Ammon's horn (tissue), 1 donor: ENCODE data around the gene SPAG16.
A peak's percentile ranks its signal among the peaks of the same experiment; 100 is the strongest.
"Not testable (repeated sequence)": the region's sequence is repeated elsewhere in the genome, so short reads cannot be mapped to it uniquely, and the experiment has no call there.

ENCODE experiments used
- DNase-seq: peaks from one replicate; pipeline ENCODE4 v3.0.0-alpha.2; 2016; ENCODE audit warnings: low spot score

The SPAG16 gene

DNA sequence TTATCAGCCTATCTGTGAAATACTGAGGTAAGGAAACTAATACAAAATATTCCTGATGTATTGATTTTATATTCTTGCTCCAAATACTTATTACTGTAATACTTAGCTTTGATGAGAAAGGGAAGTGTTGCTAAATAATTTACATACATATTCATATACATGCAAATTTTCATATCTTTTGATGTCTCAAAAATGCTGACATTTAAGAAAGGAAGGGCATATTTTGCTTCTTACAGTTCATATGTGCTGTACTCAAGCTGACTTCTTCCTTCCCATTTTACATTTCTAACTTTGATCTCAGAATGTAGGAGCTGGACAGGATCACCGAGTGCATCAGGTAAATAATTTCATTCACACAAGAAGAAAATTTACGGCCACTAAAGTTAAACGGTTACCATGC lies 727.4 kb downstream of the SPAG16 start:
- DNase-seq = no peak

DNA sequence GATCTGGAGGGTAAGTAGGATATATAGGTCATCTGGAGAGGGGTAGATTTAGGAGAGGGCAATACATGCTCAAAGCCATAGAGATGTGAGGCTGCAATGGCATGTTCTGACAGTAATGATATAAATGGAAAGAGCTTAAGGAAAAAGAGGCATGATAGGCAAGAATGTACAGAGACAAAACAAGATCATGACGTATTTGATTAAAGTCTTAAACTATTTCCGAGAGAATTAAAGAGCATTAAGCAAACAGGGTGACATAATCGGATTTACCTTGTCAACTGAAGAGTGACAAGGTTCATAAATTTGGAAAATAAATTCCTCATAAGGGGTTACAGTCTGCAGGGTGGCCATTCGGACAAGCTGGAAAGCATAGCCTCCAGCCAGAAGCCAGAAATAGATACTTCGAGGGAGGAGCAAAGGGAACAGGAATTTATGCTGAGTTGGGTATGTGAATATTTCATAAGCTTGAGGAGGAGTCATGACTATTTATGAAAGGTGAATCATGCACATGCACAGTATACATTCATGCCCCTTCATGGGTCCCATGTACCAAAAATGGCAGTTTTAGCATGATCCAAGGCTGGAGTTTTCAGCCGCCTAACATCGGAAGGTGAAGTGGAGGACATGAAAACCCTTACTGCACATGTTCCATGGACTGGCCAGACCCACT lies 730.4 kb downstream of the SPAG16 start:
- DNase-seq = no peak

DNA sequence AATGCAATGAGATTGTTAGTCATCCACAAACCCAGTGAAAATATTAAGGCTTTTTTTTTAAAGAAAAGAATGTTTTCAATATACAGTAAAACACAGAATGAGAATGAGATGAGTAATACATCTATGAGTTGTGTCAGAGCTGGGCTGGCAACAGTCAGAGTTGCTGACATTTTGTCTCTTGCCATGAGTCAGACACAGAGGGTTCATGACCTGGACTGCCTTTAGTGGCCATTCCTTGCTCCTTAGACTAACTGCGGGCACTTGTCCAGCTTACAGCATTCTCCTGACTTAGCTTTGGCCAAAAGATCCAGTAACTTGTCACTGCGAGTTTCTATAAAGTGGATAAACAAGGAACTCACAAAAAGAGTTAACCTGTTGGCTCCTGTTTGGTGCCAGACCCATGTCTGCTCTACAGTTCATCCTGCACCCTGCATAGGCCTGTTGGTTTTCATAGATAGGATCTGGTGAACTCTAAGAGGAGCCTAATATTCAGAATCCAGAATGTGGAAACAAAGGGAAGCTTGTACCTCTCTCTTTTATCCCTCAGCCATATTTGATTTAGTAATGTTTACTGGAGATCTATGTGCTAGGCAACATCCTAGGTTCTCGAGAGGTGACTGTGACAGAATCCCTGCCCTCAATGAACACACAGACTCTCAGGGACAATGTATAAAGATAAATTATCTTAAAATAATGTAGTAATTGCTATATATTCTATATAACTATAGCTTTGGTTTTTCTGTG lies 735.1 kb downstream of the SPAG16 start:
- no peak for DNase-seq

DNA sequence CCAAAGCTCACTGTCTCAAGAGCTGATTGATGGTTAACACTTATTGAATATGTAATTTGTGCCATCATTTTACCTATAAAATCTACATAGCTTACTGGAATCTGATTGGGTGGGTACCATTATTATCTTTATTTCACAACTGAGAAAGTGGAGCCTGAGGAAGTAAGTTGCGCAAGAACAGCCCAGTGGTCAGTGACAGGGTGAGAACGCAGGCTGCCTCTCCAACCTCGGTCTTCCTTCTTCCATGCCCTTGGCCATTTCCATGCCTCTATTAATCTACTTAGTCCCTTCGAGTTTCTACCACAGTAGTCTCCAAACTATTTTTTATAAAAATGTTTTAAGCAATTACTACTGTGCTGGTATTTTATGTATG lies 735.7 kb downstream of the SPAG16 start:
- DNase-seq = no peak

DNA sequence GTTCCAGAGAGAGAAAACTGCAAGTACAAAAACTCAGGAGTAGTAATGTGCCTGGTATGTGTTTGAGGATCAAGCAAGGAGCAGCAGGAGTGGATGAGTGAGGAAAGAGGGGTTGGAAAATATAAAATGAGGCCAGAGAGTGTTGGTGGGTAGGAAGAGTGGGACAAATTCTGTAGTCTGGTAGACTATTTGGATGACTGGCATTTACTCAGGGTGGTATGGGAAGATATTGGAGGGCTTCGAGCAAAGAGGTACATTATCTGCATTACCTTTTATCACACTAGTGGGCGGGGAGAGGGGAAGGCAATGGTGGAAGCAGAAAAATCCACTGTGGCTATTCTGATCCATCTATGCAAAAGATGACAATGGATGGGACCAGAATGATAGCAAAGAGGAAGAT lies 744.9 kb downstream of the SPAG16 start:
- no peak for DNase-seq

DNA sequence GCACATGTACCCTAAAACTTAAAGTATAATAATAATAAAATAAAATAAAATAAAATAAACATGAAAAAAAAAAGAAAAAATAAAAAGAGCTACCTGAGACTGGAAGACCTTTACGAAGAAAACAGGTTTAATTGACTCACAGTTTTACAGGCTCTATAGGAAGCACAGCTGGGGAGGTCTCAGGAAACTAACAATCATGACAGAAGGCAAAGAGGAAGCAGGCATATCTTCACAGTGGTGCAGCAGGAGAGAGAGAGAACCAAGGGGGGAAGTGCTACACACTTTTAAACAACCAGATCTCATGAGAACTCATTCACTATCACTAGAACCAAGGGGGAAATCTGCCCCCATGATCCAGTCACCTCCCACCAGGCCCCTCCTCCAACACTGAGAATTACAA lies 747.3 kb downstream of the SPAG16 start:
- no peak for DNase-seq

DNA sequence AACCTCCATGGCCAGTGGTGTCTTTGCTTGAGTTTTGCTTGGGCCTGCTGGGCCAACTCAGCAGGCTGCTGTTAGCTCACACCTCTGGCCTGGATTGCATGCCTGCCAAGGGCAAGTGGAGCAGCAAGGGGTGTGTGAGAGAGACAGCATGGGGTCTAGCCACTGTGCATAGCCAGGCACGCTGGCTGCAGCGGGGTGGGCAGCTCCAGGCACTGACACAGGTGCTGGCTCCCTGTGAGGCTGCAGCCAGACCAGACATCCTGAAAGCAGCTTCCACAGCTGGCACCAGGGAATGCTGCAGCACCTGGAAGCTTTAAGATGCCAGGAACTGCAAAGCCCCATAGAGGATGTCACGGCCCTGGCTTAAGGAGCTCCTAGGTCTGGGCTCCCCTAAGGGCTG lies 750.2 kb downstream of the SPAG16 start:
- no peak for DNase-seq

DNA sequence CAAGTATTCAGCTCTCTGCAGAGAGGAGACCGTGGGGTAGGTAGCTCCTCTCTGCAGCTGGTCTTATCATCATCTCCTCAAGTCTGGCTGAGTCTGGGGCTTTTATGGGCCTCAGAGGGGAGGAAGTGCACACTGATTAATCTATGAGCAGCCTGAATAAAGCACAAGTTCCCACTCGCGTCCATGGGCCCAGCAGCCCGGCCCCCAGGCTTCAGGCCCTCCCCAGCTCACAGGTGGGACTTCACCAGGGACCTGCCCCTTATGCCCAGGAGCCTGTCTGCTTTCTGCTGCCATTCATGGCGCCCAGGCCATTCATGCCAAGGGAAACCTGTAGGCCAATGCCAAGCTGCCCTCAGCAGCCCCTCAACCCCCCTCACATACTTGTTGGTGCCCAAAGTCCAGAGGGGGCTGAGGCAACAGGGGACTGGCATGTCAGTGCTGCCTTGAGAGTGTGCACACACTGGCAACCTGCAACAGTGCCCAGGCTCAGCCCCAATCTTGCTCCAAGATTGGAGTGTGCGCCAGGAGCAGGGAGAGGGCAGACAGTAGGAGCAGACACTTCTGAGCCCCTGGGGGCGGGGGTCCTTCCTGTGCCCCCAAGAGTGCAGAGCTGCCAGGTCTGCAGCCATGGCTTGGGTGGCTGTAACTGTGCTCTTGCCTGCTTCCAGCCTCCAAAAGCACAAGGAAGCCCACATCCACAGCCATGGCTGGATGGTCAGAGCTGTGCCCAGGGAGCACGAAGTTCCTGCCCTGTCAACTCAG lies 751.0 kb downstream of the SPAG16 start:
- DNase-seq = no peak

DNA sequence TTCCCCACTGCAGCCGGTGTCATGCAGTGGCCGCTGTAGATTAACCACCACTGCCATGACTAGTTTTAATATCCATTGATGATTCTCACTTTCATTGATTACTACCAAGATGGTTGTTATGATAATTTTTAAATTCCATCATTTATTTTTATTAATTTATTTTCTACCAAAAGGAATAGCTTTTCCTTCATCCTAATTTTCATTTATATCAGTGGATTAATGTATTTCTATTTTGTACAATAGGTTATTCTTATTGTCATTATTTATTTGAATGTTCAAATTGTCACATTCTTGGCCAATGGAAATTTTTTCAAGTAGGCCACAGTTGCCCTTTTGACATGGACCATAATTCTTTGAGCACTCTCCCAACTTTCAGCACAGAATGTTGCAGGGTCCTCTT lies 751.7 kb downstream of the SPAG16 start:
- DNase-seq = no peak

DNA sequence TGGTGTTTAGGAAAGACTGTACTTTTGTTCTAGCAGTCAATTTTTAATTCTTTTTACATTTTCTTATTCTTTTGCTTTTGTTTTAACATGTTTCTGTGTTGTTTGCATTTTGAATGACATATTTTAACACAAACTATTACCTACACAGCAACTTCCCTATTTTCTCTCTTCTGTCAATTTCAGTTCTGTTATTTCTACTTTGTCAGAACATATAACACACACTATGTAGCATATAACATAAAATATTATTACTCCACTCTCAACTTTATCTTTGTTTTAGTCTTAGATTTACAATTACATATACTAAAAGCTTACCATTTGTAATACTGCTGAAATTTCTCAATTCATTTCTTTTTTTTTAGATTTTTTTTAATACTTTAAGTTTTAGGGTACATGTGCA lies 753.9 kb downstream of the SPAG16 start:
- DNase-seq = no peak

DNA sequence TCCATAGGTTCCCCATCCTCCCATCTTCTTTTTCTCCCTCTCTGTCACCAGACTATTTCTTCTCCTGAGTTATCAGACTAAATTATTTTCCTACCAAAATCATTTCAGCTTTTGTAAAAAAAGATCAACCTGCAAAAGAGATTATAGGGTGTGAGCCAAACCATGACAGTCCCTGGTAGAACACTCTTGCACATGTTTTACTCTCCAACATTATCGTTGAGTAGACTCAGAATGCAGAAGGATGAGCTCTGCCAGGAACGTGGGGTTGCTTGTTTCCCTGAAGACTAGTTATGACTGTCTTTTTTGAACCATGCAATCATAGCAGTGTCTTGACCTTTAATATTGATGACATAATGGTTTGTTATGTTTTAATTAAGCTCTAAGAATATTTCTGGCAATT lies 766.5 kb downstream of the SPAG16 start:
- no peak for DNase-seq

DNA sequence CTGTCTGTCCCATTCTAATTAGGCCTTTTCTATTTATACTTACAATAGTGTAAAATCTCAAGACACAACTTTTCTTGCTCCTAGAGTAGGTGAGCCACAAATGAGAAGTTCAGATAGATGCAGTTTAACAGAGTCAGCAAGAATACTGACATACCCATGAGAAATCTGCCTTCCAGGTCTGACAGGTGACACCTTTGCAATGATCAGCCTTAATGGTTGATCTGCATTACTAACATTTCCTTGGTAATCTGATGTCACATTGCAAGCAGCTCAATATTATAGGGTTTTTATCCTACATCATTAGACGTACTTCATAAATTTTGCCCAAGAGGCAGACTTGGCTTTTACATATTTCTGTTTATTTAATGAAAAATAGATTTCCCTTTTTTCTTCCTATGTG lies 767.3 kb downstream of the SPAG16 start:
- DNase-seq = no peak

DNA sequence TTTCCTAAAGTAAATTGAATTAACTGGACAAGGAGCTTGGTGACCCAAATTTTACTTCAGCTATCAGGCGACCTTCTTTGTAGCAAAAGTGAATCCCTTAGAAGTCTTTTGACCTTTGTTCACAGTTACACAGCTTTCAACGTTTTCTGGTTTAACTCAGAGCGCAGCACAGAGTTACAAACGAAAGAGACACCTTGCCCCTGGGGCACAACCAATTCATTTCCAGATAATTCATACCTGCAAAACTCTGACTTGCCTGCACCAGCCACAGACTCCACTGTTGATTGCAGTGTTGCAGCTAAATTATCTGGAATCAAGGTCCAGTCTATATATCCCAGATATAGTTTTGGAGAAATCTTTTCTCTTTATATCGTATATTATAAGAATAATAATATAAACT lies 768.0 kb downstream of the SPAG16 start:
- DNase-seq = no peak

DNA sequence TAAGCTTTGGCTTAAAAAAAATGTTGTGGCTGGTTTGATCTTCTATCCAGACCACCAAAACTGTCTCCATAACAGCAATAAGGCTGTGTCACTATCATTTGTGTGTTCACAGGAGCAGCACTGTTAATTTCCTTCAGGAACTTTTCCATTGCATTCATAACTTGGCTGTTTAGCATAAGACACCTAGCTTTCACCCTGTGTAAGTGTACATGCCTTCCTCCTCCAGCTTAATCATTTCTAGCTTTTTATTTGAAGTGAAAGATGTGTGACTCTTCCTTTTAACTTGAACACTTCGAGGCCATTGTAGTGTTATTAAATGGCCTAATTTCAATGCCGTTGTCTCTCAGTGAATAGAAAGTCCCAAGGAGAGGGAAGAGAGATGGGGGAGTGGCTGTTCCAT lies 773.7 kb downstream of the SPAG16 start:
- DNase-seq = no peak

DNA sequence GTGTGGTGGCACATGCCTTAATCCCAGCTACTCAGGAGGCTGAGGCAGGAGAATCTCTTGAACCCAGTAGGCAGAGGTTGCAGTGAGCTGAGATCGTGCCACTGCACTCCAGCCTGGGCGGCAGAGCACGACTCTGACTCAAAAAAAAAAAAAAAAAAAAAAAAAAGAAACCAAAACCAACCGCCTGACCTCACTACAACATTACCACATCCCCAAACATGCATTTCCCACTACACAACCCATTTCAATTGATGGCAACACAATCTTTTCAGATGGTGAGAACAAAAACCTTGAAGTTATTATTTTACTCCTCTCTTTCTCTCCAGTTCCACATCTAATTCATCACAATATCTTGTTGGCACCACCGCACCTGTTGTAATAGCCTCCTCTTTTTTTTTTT lies 778.0 kb downstream of the SPAG16 start:
- DNase-seq = not testable (repeated sequence)

DNA sequence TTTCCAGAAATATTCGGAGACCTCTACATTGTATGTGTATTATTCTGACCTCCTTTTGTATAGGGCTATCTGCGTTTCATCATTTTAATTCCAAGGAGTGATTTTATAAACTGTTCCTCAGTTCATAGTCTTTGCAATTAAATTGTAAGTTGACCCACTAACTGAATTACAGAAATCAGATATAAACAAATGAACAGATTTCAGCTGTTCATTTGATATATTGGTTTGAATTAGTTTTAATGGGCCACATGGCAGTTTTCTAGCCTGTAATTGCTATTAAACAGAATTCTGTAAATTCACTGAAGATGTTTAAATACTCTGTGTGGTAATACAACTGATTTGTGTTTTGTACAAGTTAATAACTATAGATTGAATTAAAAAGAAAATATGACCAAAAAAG lies 780.2 kb downstream of the SPAG16 start:
- no peak for DNase-seq

DNA sequence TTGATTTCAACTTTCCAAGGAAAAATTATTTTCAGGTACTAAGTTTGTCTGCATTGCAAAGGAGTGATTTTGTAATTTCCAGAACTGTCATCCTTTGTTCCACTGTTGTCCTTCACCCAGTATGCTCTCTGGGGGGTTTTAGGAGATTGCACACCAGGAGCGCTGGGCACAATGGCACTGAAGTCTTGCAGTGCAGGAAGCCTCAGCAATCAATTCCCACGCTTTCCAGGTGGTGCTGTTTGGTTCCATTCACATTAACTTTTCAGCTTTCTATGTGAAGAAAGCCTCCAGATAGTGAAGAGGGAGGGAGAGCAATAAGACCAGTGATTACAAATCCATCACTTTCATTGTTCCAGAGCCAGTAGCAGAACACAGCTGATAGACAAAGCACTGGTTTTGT lies 782.6 kb downstream of the SPAG16 start:
- DNase-seq = no peak

DNA sequence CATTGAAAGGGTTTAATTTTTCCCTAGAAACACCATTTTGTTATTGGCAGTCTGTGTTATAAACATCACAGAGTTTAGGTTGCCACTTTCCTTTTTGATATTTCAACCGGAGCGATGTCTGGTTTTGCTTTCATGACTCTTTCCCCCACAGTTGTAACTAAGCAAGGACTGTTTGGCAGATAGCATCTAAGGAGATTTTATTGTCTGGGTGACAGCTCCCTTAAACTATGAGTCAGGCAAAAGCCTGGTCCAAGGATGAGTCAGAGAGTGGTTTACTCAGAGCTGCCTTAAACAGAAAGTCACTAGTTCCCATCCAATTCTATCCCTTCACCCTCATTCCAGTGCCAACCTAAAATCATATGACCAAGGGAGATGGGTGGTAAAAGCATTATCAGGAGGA lies 785.0 kb downstream of the SPAG16 start:
- DNase-seq = peak; percentile 67

DNA sequence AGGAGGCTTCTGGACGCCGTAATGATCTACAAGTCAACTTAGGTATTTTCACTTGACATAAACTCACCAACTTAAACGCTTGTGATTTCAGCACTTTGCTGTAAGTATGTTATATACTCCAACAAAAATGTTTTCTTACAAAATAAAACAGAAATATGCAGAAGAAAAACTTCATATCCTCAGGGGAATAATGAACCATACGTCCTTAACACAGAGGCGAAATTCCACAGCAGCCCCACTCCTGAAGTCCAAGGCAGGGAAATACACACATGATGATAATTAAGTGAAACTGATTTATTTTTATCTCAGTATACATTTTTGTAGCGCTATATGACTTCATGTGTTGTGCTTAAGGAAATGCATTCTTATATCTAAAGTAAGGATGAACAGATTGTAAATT lies 791.2 kb downstream of the SPAG16 start:
- DNase-seq = no peak

DNA sequence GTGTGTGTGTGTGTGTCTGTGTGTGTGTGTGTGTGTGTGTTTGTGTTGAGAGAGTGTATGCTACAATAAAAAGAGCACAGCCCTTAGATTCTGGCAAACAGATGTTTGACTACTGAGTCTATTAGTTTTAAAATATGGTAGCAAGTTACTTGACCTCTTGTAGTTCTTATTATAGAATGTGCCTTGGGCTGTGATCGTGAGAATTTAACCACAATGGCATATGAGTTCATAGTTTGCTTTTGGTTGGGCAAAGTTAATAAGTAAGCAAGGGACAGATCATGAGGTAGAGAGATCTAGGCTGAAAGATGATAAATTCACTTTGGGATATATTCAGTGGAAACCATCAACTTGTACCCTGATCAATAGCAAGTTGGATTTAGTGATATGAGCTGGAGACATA lies 792.3 kb downstream of the SPAG16 start:
- no peak for DNase-seq

DNA sequence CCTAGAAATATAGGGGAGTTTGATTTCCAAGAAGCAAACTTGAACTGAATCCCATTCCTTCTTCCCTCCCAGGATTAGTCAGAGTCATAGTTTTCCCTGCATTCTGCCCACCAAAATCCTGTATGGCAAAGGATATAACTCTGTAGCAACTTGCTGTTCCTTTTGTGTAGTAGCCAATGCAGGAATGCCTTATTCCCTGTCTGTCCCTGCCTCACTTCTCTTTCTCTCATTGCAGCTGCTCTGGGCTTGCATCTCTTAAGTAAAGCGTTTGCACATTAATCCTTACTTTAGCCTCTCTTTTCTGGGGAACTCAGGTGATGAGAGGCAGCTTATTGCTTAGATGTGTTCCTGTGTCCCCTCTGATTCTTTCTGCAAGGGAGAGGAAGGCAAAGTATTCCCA lies 793.5 kb downstream of the SPAG16 start:
- no peak for DNase-seq

DNA sequence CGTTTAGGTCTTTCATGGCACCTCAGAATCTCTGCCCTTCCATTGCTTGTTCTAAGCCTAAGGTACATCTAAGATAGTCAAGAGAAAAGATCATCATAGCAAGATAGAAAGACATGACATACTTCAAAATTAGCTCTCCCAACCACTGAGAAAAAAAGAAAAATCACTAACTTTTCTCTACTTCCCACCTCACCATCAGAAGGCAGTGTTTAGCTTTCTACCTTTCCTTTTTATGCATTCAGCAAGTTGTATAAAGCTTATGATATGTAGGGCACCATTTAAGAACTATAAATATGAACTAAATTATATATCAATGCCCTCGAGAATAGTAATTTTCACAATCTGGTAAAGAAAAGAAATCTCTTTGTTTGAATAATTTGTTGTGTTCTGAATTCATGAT lies 794.8 kb downstream of the SPAG16 start:
- no peak for DNase-seq

DNA sequence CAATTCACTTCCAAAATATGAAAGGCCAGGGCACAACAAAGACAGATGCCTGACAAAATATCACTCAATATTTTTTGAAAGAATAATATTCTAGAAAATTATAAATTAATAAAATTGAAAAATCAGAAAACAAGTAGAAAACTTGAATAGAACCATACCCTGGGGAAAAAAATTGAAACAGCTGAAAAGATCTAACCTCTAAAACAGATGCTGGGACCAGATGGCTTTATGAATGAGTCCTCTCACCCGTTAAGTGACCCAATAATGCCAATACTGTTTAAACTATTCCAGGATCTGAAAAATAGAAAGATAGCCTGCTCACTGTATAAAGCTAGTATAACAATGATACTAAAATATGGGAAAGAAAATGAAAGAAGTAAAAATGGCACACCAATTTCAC lies 804.3 kb downstream of the SPAG16 start:
- DNase-seq = no peak
